Colonic mucosa (tissue), 4 donors: Measurements from ENCODE around the gene TMEM255A. TPM values are rescaled to one million over a fixed set of nuclear protein-coding genes. Genes with fewer than 3 reads are reported as not detected.

Experiments
- DNase-seq: peaks from one replicate; pipeline ENCODE4 v3.0.0-alpha.2; 2020
- H3K27ac ChIP-seq: fragments of 200-600 bp; one replicate; pipeline ENCODE4 v1.8.0; 2021
- H3K27me3 ChIP-seq: fragments of 200-600 bp; one replicate; pipeline ENCODE4 v1.8.0; 2021
- H3K36me3 ChIP-seq: fragments of 200-600 bp; one replicate; pipeline ENCODE4 v1.8.0; 2021
- H3K4me1 ChIP-seq: fragments of 200-600 bp; one replicate; pipeline ENCODE4 v1.8.0; 2021; ENCODE audit warnings: mild to moderate bottlenecking
- H3K4me3 ChIP-seq: fragments of 200-600 bp; one replicate; pipeline ENCODE4 v1.8.0; 2021
- H3K9ac ChIP-seq, 2 donors: one replicate each; pipeline ENCODE4 v1.7.0; 2013; ENCODE audit warnings: control low read depth in 2 of 2, low read depth in 2 of 2, low read length in 2 of 2
- H3K9me3 ChIP-seq: fragments of 200-600 bp; one replicate; pipeline ENCODE4 v1.8.0; 2021
- CTCF ChIP-seq: fragments of 200-600 bp; IDR thresholded peaks from one replicate; pipeline ENCODE4 v1.8.0; 2022; ENCODE audit warnings: antibody characterized with exemption, mild to moderate bottlenecking
- intact Hi-C: fragments of 100-400 bp; cut with DNase I; formaldehyde crosslinking; loops from one replicate; pipeline ENCODE4 v1.14.1; 2022
- total RNA-seq, 2 donors: library from RNA; stranded (reverse); fragmentation: NEBNext Ultra II Directional in 1 of 2; extraction: Animal tissue kit (Norgen Biotek cat#: 25700) in 1 of 2; gene quantifications; one replicate each; pipeline ENCODE4 v1.2.1, GENCODE V29; 2021
- donor health status: healthy.
- donor health status: DM: no; HTN: no; CAD: no.
- donor health status: DM: no; HTN: no; CAD: no.

Gene TMEM255A
- total RNA-seq, 2 donors from 2014 or later = 1.1 to 2.6 TPM

- TF ChIP-seq CTCF = no peak
- Histone ChIP-seq H3K27me3 (no peaks in the 10 kb centered on the region), H3K4me1 (no peaks in the 10 kb centered on the region), H3K9ac (no peak overlapping the region), H3K27ac (no peak overlapping the region), H3K4me3 (no peak overlapping the region), H3K36me3 (no peaks in the 10 kb centered on the region), H3K9me3 (no peaks in the 10 kb centered on the region)
- DNase-seq = no peak
- intact Hi-C loops = no loop called here
Observed at GRCh38 chrX:120336899-120337298, 25.6 kb upstream of the TMEM255A start.

- H3K9me3 ChIP-seq = no peaks in the 10 kb centered on the region
- no peaks in the 10 kb centered on the region for H3K36me3 ChIP-seq
- H3K27me3 ChIP-seq = no peaks in the 10 kb centered on the region
- H3K4me1 ChIP-seq = no peaks in the 10 kb centered on the region
- H3K27ac ChIP-seq = no peak overlapping the region
- no peak for TF ChIP-seq CTCF
- no peak overlapping the region for H3K4me3 ChIP-seq
- intact Hi-C loops = no loop called here
- no peak for DNase-seq
- H3K9ac ChIP-seq = no peak overlapping the region
Observed at GRCh38 chrX:120335289-120335688, 24.0 kb upstream of the TMEM255A start.

GRCh38 chrX:120334603-120335002, 23.3 kb upstream of the TMEM255A start:
- TF ChIP-seq CTCF = no peak
- no peaks in the 10 kb centered on the region for H3K4me1 ChIP-seq
- no peaks in the 10 kb centered on the region for H3K36me3 ChIP-seq
- H3K27ac ChIP-seq = no peak overlapping the region
- no peak overlapping the region for H3K9ac ChIP-seq
- no peaks in the 10 kb centered on the region for H3K9me3 ChIP-seq
- intact Hi-C loops = no loop called here
- no peak overlapping the region for H3K4me3 ChIP-seq
- no peak for DNase-seq
- H3K27me3 ChIP-seq = no peaks in the 10 kb centered on the region

GRCh38 chrX:120334151-120334550, 22.9 kb upstream of the TMEM255A start:
- Histone ChIP-seq H3K27me3 (no peaks in the 10 kb centered on the region), H3K27ac (no peak overlapping the region), H3K36me3 (no peaks in the 10 kb centered on the region), H3K9me3 (no peaks in the 10 kb centered on the region), H3K9ac (no peak overlapping the region), H3K4me3 (no peak overlapping the region), H3K4me1 (no peaks in the 10 kb centered on the region)
- TF ChIP-seq CTCF = no peak
- intact Hi-C loops = no loop called here
- DNase-seq = no peak

GRCh38 chrX:120332394-120332793, 21.1 kb upstream of the TMEM255A start:
- no peak for DNase-seq
- H3K27me3 ChIP-seq = no peaks in the 10 kb centered on the region

More at GRCh38 chrX:120332394-120332793, 21.1 kb upstream of the TMEM255A start:
- Histone ChIP-seq H3K36me3 (no peaks in the 10 kb centered on the region), H3K4me1 (no peaks in the 10 kb centered on the region), H3K27ac (no peak overlapping the region), H3K9me3 (no peaks in the 10 kb centered on the region), H3K9ac (no peak overlapping the region), H3K4me3 (no peak overlapping the region)
- TF ChIP-seq CTCF = no peak
- intact Hi-C loops = no loop called here
